Stimulated activated naive CD4-positive, alpha-beta T cell treated with Interleukin-2 at 50 U/mL for 16 hours (primary cell): ENCODE data around the gene PRND.
"Not testable (repeated sequence)": the region's sequence is repeated elsewhere in the genome, so short reads cannot be mapped to it uniquely, and the experiment has no call there.

ENCODE experiments used
- DNase-seq: peaks from one replicate; lab custom pipeline; 2025; lab: John Stamatoyannopoulos, UW

The PRND gene, protein sequence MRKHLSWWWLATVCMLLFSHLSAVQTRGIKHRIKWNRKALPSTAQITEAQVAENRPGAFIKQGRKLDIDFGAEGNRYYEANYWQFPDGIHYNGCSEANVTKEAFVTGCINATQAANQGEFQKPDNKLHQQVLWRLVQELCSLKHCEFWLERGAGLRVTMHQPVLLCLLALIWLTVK

GRCh38 chr20:4721719-4722118 is at the start of gene PRND:
Gene PRND (plus strand): TSS chr20:4721909. CDS start chr20:4724552, 2,643 bp downstream.
- DNase-seq = no peak

- DNase-seq = no peak
Observed at GRCh38 chr20:4672948-4673347, 48.8 kb upstream of the PRND start.

- no peak for DNase-seq
Observed at GRCh38 chr20:4673371-4674001, 48.2 kb upstream of the PRND start.

GRCh38 chr20:4674672-4675071 is 47.0 kb upstream of the PRND start:
- DNase-seq = no peak

DNA sequence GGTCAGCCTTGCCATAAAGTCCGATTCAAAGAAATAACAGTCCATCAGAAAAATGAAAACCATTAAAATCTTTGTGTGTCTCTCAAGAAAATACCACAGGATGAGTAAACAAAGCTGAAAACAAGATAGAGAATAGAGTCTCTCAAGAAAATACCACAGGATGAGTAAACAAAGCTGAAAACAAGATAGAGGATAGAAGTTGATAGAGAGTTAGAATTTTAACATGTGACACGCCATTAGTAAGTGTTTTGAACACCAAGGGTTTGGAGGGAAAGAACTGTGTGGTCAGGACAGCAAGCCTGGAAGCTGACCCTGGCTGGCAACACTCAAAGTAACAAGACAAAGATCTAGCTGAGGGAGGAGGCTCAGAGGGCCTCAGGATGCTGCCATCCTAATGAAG is 43.9 kb upstream of the PRND start:
- DNase-seq = no peak

DNA sequence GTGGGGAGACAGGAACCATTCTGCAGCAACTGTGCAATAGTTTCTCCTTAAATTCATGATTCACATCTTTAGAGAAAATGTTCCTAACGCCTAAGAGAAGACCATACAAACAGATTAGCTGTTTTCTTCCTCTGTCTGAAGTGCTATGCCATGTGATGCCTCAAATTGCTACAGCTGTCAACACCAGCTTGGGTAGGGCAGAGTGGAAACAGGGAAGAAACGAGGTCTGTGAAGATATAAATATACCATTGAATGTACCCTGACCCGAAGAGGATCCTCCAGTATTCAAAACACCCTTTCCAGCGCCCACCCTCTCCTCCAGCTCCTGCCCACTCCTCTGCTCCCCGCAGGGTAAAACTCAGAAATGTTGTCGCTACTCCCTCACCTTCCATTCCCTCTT is 40.3 kb upstream of the PRND start:
- no peak for DNase-seq

- no peak for DNase-seq
Observed at GRCh38 chr20:4681991-4682401, 39.7 kb upstream of the PRND start.

DNA sequence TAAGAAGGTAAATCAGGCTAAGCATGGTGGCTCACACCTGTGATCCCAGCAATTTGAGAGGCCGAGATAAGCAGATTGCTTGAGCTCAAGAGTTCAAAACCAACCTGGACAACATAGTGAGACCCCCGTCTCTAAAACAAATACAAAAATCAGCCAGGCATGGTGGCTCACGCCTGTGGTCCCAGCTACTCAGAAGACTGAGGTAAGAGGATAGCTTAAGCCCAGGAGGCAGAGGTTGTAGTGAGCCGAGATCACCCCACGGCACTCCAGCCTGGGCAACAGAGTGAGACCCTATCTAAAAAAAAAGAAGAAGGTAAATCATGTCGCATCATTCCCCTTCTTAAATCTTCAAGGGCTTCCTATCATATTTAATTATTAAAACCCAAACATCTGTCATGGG is 39.0 kb upstream of the PRND start:
- no peak for DNase-seq

- DNase-seq = no peak
Observed at GRCh38 chr20:4683261-4683660, 38.4 kb upstream of the PRND start.

DNA sequence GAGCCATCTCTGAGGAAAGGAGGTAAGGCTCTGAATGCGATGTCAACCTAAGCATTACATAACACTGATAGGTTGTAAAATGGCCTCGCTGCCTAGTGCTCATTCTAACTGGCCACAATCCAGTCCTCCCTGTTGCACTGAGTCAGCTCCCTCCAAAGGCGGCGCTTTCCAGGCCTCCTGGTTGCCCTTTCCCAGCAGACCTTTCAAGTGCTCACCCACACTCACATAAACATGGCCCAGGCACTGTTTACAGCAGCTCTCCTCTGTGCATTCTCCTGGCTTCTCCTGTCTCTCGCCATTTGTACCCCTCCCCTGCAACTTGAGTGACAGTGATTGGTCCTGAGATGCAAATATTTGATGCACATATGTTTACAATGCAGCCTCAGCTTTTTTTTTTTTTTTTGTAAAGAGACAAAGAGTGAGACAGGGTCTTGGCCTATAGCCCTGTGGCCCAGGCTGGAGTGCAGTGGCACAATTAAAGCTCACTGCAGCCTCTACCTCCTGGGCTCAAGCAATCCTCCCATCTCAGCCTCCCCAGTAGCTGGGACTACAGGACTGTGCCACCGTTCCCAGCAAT is 36.8 kb upstream of the PRND start:
- no peak for DNase-seq

GRCh38 chr20:4685923-4686221 is 35.8 kb upstream of the PRND start:
- DNase-seq = no peak

DNA sequence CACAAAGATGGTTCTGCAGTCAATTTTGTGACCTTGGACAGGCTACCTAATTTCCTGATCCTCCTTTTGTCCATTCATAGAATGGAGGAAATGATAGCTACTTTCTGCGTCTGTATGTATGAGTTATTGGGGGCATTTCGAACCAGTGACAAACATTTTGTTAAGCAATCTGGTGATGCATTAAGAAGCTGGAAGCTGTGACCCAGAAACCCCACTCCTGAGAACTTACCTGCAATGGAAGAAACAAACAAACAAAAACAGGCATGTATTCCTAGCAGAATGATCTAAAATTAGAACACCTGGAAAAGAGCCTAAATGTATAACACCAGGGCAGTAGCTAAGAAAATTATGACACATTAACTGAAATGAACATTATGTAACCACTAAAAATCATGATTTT is 33.4 kb upstream of the PRND start:
- DNase-seq = no peak

- no peak for DNase-seq
Observed at GRCh38 chr20:4689220-4689619, 32.5 kb upstream of the PRND start.

- no peak for DNase-seq
Observed at GRCh38 chr20:4691753-4692152, 30.0 kb upstream of the PRND start.

GRCh38 chr20:4694076-4694475 is 27.6 kb upstream of the PRND start:
- no peak for DNase-seq

DNA sequence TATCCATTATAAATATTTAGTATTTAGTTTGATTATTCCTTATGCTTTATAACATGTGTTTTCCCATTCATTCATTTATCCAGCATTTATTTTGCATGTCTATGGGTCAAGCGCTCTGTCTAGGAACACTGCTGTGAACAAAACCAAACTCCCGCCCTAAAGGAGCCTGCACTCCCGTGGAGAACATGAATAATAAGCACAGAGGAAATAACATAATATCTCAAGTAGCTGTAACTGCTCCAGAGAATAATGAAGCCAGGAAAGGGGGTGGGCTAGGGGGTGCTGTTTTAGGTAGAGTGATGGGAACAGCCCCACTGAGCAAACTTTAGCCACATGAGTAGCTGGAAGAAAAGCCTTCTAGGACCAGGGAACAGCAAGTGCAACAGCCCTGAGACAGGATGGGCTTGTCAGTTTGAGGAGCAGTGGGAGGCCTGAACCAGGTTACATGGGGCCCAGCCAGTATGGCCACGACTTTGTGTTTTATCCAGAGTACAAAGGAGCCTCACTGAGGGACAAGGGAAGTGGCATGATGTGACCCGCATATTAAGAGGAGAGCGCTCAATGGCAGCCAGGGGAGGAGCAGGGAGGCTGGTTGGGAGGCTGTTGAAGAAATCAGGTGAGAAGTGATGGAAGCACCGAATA is 24.4 kb upstream of the PRND start:
- DNase-seq = no peak

- no peak for DNase-seq
Observed at GRCh38 chr20:4697831-4698221, 23.9 kb upstream of the PRND start.

DNA sequence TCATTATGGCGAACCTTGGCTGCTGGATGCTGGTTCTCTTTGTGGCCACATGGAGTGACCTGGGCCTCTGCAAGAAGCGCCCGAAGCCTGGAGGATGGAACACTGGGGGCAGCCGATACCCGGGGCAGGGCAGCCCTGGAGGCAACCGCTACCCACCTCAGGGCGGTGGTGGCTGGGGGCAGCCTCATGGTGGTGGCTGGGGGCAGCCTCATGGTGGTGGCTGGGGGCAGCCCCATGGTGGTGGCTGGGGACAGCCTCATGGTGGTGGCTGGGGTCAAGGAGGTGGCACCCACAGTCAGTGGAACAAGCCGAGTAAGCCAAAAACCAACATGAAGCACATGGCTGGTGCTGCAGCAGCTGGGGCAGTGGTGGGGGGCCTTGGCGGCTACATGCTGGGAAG is 22.5 kb upstream of the PRND start:
- DNase-seq = no peak

DNA sequence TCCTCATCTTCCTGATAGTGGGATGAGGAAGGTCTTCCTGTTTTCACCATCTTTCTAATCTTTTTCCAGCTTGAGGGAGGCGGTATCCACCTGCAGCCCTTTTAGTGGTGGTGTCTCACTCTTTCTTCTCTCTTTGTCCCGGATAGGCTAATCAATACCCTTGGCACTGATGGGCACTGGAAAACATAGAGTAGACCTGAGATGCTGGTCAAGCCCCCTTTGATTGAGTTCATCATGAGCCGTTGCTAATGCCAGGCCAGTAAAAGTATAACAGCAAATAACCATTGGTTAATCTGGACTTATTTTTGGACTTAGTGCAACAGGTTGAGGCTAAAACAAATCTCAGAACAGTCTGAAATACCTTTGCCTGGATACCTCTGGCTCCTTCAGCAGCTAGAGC is 21.8 kb upstream of the PRND start:
- DNase-seq = no peak

DNA sequence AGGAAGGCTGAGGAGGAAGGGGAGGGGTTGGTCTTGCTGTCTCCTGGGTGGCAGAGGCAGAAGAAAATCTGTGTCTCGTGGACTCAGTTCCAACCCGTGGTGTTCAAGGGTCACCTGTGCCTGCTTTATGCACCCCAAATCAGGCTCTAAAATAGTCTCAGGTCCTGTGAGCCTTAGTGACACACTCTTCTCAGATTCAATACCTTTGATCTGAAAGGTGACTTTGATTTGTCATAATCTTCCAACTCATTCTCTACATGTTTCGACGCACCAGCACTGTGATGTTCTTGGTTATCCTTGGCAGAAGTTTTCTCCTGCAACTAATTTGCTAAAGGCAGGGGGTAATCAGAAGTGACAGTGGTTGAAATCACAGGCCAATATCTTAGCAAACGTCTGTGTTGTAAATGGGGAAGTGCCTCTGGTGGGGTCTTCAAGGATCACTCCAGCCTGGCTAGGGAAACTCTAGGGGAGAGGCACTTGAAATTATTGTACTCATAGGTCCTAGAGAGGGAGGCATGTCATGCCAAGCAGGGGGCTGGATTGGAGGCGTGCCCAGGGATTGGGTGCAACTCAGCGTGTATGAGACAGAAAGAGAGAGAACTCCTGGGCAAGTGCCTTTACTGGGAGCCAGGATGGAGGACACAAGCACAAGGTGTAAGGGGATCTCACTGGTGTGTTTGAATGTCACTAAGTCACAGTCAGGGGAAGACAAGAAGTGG is 19.0 kb upstream of the PRND start:
- no peak for DNase-seq

DNA sequence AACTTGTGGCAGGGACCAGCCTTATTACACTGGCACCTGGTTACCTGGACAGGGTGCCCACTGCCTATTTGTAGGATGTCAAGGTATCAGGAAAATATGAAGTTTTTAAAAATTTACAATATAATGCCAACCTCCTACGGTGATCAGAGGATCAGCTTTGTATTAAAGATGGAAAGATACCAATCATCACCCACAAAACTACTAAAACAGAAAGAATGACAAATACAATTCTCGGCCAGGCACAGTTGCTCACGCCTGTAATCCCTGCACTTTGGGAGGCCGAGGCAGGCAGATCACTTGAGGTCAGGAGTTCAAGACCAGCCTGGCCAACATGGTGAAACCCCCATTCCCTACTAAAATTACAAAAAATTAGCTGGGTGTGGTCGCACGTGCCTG is 18.4 kb upstream of the PRND start:
- DNase-seq = no peak

DNA sequence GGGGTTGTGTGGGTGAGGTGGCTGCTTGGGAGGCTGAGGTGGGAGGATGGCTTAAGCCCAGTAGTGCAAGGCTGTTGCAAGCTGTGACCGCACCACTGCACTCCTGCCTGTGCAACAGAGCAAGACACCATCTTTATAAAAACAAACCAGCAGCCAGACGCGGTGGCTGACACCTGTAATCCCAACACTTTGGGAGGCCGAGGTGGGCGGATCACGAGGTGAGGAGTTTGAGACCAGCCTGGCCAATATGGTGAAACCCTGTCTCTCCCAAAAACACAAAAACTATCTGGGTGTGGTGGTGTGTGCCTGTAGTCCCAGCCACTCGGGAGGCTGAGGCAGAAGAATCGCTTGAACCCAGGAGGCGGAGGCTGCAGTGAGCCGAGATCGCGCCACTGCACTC is 14.8 kb upstream of the PRND start:
- DNase-seq = not testable (repeated sequence)

DNA sequence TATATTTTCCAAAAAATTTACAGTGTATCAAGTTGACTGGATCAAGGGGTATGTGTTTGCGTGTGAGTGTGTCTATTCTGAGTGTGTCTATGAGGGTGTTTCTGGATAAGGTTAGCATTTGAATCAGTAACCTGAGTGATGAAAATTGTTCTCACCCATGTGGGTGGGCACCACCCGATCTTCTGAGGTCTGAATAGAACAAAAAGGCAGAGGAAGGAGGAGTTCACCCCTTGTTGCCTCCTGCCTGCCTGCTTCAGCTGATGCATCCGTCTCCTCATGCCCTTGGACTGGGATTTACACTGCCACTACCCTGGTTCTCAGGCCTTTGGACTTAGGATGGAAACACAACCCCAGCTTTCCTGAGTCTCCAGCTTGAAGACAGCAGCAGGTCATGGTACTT is 13.7 kb upstream of the PRND start:
- DNase-seq = no peak
